Measurements from ENCODE around the gene CHCHD3.

The CHCHD3 gene

DNA sequence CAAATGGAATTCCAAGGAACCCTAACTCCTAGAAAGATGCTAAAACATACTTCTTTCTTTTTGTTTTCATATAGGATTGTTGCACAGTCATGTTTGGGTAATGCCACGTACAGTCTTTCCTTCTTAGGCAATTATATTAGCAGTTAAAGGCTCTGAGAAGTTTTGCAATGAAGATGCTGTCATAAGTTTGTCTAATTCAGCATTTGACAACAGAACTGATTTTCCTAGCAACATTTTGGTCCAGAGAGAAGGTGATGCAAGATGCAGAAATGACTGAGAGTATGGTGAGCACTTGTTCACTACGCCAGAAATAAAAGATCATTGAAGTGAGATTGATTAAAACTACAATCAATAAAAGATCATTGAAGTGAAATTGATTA is 321.7 kb downstream of the CHCHD3 start:
- no peak for DNase-seq

- no peak for DNase-seq
Observed at GRCh38 chr7:132759482-132760243, 322.2 kb downstream of the CHCHD3 start.

- DNase-seq: no peak
Observed at GRCh38 chr7:132758986-132759385, 322.9 kb downstream of the CHCHD3 start.

DNA sequence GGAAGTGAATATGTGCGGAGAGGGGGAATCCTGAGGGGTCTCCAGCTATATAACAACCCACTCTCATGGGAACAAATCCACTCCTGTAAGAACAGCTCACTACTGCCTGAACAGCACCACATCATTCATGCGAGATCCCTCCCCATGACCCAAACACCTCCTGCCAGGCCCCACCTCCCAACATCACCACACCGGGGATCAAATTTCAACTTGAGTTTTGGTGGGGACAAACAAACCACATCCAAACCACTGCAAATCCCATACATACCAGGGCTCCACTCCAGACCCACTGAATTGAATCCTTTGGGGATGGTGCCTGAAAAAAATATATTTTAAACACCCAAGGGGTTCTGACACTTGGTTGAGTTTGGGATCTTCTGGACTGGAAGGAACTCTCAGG is 324.1 kb downstream of the CHCHD3 start:
- DNase-seq: no peak

DNA sequence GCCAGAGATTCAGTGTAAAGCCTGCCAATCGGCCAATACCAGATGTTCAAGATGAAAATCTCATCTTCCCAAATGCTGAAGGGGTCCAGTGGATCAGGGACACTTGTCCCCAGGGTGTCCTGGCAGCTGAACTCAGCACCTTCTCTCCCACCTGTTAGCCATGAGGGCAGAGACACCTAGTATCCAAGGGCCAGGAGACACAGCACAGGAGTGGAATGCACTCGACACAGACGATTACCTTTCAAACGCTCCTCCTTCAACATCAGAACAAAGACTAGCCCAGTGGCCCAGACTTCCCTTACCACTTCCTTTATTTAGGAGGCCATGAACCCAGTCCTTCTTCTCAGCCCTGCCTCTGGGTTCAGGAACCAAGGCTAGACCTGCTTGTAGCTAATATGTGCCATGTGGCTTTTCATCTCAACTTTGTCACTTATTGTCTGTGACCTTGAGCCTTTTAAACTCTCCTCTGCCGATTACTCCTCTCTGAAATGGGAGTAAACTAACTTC is 325.4 kb downstream of the CHCHD3 start:
- DNase-seq: no peak

DNA sequence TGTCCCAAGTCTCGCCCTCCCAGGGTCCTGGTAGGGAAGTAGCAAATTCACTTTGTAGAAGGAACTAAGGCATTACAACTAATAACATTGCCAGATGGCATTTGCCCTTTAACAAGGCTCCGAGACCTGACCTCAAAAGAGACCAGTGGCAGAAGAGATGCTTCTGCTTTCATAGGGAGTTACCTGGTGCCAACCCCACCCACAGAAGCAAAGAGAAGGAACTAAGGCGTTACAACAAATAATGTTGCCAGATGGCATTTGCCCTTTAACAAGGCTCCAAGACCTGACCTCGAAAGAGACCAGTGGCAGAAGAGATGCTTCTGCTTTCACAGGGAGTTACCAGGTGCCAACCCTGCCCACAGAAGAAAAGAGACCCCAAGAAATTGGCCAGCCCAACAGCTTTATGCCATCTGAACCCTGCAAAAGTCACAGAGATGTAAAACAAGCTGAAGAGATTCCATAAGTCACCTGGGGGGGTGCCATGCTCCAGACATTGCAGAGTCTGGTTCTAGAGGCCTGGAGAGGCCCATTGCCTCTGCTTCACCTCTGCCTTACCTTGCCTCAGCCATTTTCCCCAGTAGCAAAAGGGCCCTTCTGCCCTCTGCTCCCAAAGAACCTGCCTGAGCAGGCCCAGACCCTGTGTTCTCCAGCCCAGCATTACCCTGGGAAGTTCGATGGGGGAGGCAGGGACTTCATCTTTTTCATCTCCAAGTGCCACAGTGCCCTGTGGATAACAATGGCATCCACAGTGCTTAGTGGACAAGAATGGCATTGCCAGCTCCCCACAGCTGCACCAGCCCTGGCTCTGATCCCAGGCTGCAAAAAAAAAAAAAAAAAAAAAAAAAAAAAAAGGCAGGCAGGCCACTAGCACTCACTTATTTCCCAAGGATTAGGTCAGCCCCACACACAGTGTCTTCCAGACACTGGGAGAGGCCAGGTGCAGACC is 326.1 kb downstream of the CHCHD3 start:
- no peak for DNase-seq

GRCh38 chr7:132752431-132752830 is 329.5 kb downstream of the CHCHD3 start:
- no peak for DNase-seq

GRCh38 chr7:132751244-132751647 is 330.6 kb downstream of the CHCHD3 start:
- DNase-seq: no peak

DNA sequence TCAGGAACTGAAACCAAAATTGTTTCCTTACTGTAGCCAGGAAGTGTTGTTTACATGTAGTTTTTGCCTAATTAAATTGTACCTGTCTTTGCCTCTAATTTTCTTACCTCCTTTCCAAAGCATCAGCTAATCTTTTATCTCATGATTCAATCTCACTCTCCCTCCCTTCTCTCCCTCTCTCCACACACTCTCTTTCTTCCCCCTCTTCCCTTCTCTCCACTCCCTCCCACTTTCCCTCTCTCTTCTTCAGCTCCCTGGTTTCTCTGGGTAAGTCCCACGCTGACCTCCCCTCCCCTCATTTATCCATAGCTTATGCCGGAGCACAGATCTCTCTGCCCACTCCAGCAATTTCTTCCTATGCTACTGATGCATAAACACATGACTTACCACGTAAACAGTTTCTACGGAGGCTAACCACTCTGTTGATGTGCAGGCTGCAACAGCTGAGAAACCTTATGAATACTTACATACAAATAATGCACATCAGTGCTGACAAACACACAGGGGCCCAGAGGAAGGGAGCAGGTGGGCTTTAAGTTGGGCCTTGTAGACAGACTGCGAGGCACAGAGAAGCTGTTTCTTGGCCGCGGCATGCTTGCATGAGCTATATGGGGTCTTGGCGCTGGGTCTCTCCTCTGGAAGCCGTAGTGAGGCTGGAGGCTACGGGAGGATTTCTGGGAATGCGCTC is 331.2 kb downstream of the CHCHD3 start:
- DNase-seq: no peak

DNA sequence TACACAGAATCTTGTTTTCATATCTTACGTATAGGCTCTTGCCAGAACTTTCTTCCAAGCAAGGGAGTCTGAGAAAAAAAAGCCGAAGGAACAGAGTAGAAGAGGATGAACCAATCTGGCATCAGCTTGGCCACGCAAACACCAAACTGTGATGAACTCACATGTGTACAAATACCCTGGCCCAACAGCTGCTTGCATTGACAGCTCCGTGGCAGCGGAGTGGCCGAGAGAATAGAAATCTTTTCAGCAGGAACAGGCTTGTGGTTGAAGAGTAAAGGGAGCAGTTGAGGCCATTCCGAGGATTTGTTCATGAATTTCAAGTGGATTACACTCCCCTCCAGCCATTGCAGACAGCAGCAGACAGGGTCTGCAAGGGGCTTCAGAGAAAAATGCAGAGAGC is 331.8 kb downstream of the CHCHD3 start:
- DNase-seq: no peak

DNA sequence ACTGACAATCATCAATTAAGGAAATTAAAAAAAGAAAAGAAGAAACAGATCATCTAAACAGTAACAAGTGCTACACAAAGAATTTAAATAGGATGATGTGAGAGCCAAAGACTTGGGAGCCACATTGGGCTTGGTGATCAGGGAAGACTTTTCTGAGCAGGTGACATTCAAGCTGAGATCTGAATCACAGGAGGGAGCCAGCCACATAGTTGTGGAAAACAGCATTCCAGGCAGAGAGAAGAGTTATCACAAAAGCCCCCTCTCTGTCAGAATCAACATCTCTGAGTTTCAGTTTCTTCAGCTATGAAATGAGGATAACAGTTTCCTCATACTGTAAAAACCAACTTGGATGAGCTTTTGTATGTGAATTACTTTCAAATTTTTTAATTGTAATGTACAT is 336.4 kb downstream of the CHCHD3 start:
- no peak for DNase-seq

- DNase-seq: no peak
Observed at GRCh38 chr7:132743974-132744373, 337.9 kb downstream of the CHCHD3 start.

DNA sequence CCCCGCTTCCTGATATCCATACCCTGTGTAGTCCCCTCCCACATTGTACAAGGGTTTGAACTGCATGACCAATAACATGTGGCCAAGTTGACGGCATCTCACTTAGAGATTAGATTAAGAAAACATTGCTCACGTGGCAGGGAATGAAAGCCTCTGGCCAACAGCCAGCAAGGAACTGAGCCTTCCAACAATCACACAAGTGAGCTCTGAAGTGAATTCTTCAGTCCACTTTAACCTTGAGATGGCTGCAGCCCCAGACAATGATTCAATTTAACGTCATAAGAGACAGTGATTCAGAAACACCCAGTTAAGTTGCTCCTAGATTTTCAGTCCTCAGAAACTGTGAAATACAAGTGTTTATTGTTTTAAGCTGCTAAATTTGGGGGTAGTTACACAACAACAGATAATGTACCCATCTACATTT is 339.7 kb downstream of the CHCHD3 start:
- no peak for DNase-seq

DNA sequence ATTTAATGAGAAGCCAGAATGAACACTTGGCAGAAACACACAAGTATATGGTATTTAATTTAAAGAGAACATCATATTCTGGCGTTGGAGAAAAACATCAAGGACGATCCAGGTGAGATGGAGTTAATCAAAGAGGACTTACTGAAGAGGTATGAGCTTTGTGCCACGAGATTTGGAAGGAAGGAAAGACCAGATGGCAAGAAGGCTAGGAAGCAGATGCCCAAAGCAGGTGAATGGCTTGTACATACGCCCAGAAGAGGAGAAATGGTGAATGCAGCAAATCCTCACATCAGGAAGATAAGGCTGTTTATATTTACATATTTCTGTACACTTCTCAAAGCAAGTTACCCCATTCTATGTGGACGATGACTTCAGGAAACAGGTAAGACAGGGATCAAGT is 341.7 kb downstream of the CHCHD3 start:
- DNase-seq: no peak

DNA sequence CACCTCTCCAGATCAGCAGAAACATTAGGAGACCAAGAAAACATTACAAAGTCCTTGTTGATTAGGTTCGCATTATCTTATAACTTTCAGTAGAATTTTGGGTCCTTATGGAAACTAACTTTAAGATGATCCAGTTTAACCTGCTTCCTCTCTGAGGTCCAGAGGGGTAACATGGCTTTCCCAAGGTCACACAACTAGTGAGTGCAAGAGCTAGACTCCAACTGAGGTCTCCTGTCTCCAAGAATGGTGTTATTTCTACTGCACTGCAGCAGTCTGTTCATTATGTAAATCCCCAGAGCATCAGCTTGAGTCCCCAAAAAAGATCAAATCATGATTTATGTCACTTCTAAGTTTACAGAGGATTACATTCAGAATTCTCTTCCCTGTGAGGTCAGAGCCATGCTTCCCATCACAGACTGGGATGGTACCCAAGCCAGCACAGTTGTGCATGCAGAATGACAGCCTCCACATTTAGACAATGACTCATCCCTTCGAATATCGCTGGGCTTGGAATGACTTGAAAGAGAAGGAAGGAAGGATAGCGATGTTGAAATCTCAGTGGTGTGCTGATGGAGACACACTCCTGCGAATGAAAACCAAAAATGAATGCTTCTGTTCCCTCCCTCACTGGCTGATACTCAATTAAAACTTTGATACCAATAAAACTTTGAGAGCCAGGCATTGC is 342.5 kb downstream of the CHCHD3 start:
- no peak for DNase-seq

DNA sequence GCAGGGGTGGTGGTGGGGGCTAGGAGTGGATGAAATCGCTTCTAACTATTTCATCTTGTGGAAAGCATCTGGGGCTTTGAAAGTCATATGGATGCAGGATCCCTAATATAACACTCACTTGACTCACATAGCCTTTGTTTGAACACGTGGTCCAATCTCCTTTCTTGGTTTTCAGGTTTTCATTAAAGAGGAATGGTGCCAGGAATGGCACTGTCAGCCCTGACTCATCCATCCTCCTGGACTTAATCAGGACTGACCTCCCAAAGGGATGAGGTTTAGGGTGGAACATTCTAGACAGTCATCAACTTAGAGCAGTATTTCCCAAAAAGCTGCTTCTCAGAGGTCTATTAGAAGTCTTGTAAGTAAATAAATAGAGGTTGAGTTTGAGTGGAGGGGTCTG is 343.6 kb downstream of the CHCHD3 start:
- no peak for DNase-seq

DNA sequence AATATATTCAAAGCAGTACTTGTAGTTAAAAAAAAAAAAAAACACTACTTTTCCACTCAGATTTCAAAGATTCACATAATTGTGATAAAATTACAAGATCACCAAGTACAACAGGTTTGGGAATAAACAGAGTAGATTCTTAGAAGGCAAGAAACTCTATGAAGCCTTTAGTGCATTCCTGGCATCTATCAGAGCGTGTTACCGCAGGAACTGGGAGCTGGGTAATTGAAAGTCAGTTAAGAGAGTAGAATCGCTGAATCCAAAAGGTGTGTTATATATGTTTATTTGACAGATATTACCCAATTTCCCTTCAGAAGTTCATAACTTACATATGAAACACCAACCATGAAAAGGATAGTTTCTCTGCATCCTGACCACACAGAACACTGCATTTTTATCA is 346.4 kb downstream of the CHCHD3 start:
- no peak for DNase-seq
